GM12878 (cell line): ENCODE measurements around the gene CLEC4E. TPM values are rescaled to one million over a fixed set of nuclear protein-coding genes. Genes with fewer than 3 reads are reported as not detected.

Experiments
- ATAC-seq: fragments of 200-7000 bp; cut with Tn5 transposase; 3 replicates; pipeline ENCODE4 v1.9.1; 2020; ENCODE audit warnings: mild to moderate bottlenecking, moderate library complexity
- BruUV-seq: library from RNA; stranded (reverse); fragments of 400-500 nt; replicated peaks from 2 replicates; lab custom pipeline; 2021; lab: Mats Ljungman, UMichigan
- CTCF ChIA-PET: fragments of 300-600 bp; sonication (Branson Sonifier 250); formaldehyde crosslinking; extraction: SDS; loops from one replicate; lab custom pipeline; 2021; ENCODE audit warnings: inconsistent platforms; lab: Yijun Ruan, JAX
- POLR2A ChIA-PET: fragments of 350-600 bp; formaldehyde crosslinking; extraction: SDS; loops from one replicate; lab custom pipeline; 2021; ENCODE audit warnings: inconsistent platforms; lab: Charles Lee
- RAD21 ChIA-PET: fragments of 300-600 bp; sonication (Branson Sonifier 250); formaldehyde crosslinking; loops from one replicate; lab custom pipeline; 2023; ENCODE audit warnings: antibody characterized with exemption; ENCODE audit not compliant: unreplicated experiment; lab: Charles Lee
- SMC1A ChIA-PET: fragments of 300-600 bp; sonication (Branson Sonifier 250); formaldehyde crosslinking; loops from one replicate; lab custom pipeline; 2023; ENCODE audit not compliant: unreplicated experiment, uncharacterized antibody; lab: Charles Lee
- DNase-seq: peaks from one replicate; pipeline ENCODE4 v3.0.0-alpha.2; 2011; ENCODE audit warnings: low read depth, low spot score
- FAIRE-seq: peaks from 3 replicates; lab custom pipeline; 2011; peaks lifted over from hg19 to GRCh38; lab: Jason Lieb, UNC
- H2AFZ ChIP-seq: 2 replicates; pipeline ENCODE4 v1.6.0; 2011; ENCODE audit warnings: low read depth, low read length, control low read depth; ENCODE audit not compliant: control insufficient read depth
- H3K27ac ChIP-seq: 2 replicates; pipeline ENCODE4 v1.5.1; 2011; ENCODE audit warnings: control low read depth; ENCODE audit not compliant: control insufficient read depth, insufficient read depth
- H3K27me3 ChIP-seq, 2 experiments: replicated peaks in 1 of 2; 2 replicates each; pipeline versions ENCODE4 v1.6.0 to v1.6.1; 2011; ENCODE audit warnings: low read length in 1 of 2; ENCODE audit not compliant: control insufficient read depth in 2 of 2, insufficient read depth in 2 of 2
- H3K36me3 ChIP-seq, 2 experiments: 2 replicates each; pipeline ENCODE4 v1.5.1; 2011; ENCODE audit warnings: low read length in 1 of 2; ENCODE audit not compliant: control insufficient read depth in 2 of 2, insufficient read depth in 2 of 2
- H3K4me1 ChIP-seq: 2 replicates; pipeline ENCODE4 v1.6.1; 2011; ENCODE audit warnings: mild to moderate bottlenecking, low read length, moderate library complexity, mixed read lengths; ENCODE audit not compliant: control insufficient read depth, insufficient read depth
- H3K4me2 ChIP-seq: 2 replicates; pipeline ENCODE4 v1.6.0; 2011; ENCODE audit warnings: control low read depth; ENCODE audit not compliant: control insufficient read depth, insufficient read depth
- H3K4me3 ChIP-seq: fragments of 200-600 bp; sonication (generic); 2 replicates; pipeline ENCODE4 v1.5.1; 2016
- H3K79me2 ChIP-seq: 2 replicates; pipeline ENCODE4 v1.6.0; 2011; ENCODE audit warnings: low read length; ENCODE audit not compliant: control insufficient read depth, insufficient read depth
- H3K9ac ChIP-seq: 2 replicates; pipeline ENCODE4 v1.8.0; 2011; ENCODE audit warnings: low read length, control low read depth, mixed read lengths; ENCODE audit not compliant: control insufficient read depth, insufficient read depth
- H3K9me3 ChIP-seq: replicated peaks from 3 replicates; pipeline ENCODE4 v1.5.1; 2011; ENCODE audit warnings: mild to moderate bottlenecking, low read length; ENCODE audit not compliant: control insufficient read depth, insufficient read depth
- H4K20me1 ChIP-seq: 2 replicates; pipeline ENCODE4 v1.6.0; 2011; ENCODE audit not compliant: control insufficient read depth, insufficient read depth
- ATF3 ChIP-seq: IDR thresholded peaks from 2 replicates; pipeline ENCODE4 v1.6.1; 2011; ENCODE audit warnings: low read depth, mild to moderate bottlenecking, low read length, moderate library complexity, borderline replicate concordance; ENCODE audit errors: extremely low read depth
- FOXM1 ChIP-seq: IDR thresholded peaks from 2 replicates; pipeline ENCODE4 v1.6.1; 2012; ENCODE audit warnings: low read depth, mild to moderate bottlenecking, inconsistent platforms, low read length, moderate library complexity
- PAX8 ChIP-seq: fragments of 450-650 bp; IDR thresholded peaks from 2 replicates; pipeline ENCODE4 v1.6.1; 2017; ENCODE audit warnings: mild to moderate bottlenecking, moderate library complexity
- ZNF384 ChIP-seq: IDR thresholded peaks from 2 replicates; pipeline ENCODE4 v1.6.1; 2012; ENCODE audit warnings: low read depth, mild to moderate bottlenecking, low read length, improper control_type of control experiment, borderline replicate concordance
- WGBS: methylation state at CpG from one replicate; pipeline ENCODE4 v1.1.6; 2016; ENCODE audit warnings: low lambda C conversion rate; ENCODE audit not compliant: insufficient replicate concordance, insufficient coverage; ENCODE audit errors: missing lambda C conversion rate; 5-methylcytosine and 5-hydroxymethylcytosine counted together
- in situ Hi-C: fragments of 300-500 bp; cut with MboI; formaldehyde crosslinking; loops from 9 replicates; pipeline ENCODE4 v1.14.3; 2018; ENCODE audit warnings: mixed read lengths
- intact Hi-C: fragments of 100-400 bp; cut with micrococcal nuclease; formaldehyde crosslinking; loops from one replicate; pipeline ENCODE4 v1.14.2; 2022; ENCODE audit not compliant: unreplicated experiment
- polyA plus RNA-seq, 11 experiments: library from polyadenylated mRNA; depleted of rRNA in 4 of 11; unstranded in 6 of 11; stranded (reverse) in 5 of 11; fragments of >200 nt; fragmentation: Nextera tagmentation in 4 of 11; fragmentation: Illumina TruSeq in 1 of 11; extraction: Ambion mirVana in 4 of 11; extraction: Trizol in 1 of 11; gene quantifications; 1 replicate in 1 of 11; 2 replicates in 10 of 11; pipeline versions ENCODE4 v1.2.1 to v1.2.3, GENCODE V29; 2011 to 2016; ENCODE audit warnings: inconsistent platforms in 2 of 11, missing spikeins in 2 of 11, low read depth in 1 of 11
- total RNA-seq, 4 experiments: library from RNA; depleted of rRNA in 3 of 4; stranded (reverse); fragments of >200 nt in 3 of 4; fragmentation: Illumina TruSeq in 1 of 4; extraction: Trizol in 1 of 4; gene quantifications; 2 replicates each; pipeline versions ENCODE4 v1.2.1 to v1.2.3, GENCODE V29; 2013 to 2021
- TF ChIP-seq, protein P1 (sequence below): fragments of 450-650 bp; conservative IDR thresholded peaks from 2 replicates; pipeline ENCODE4 v1.6.1; 2017; ENCODE audit warnings: mild to moderate bottlenecking, moderate library complexity
- TF ChIP-seq, protein P2 (sequence below): fragments of 450-650 bp; IDR thresholded peaks from 2 replicates; pipeline ENCODE4 v1.6.1; 2018; ENCODE audit warnings: borderline replicate concordance, mild to moderate bottlenecking; ENCODE audit not compliant: partially characterized antibody

The CLEC4E gene
- total and polyA plus RNA-seq, 10 of the 15 experiments (the other 5 are each of a cell fraction or from before 2014, with no cell fraction given) = not detected

GRCh38 chr12:8561011-8561410 lies 20.3 kb upstream of the CLEC4E start:
- Histone ChIP-seq H3K79me2 (no peaks in the 10 kb centered on the region), H3K4me1 (no peaks in the 10 kb centered on the region), H3K4me2 (no peak overlapping the region), H3K9me3 (no peaks in the 10 kb centered on the region; the same call in 2 of the 3 replicates), H3K4me3 (no peak overlapping the region), H4K20me1 (no peaks in the 10 kb centered on the region), H3K36me3 (no peaks in the 10 kb centered on the region), H2AFZ (no peak overlapping the region), H3K27ac (no peak overlapping the region), H3K9ac (no peak overlapping the region), H3K27me3 (no peaks in the 10 kb centered on the region)
- ChIA-PET CTCF (no interaction called here), POLR2A (no interaction called here), RAD21 (no interaction called here), SMC1A (interaction anchor here (0.6 to 1.1 kb wide), 2 partner anchors 17 to 297 kb away, joined by 3 read pairs; no protein-coding TSS in a partner anchor)
- no peak for TF ChIP-seq ZNF384
- TF ChIP-seq, protein P1, sequence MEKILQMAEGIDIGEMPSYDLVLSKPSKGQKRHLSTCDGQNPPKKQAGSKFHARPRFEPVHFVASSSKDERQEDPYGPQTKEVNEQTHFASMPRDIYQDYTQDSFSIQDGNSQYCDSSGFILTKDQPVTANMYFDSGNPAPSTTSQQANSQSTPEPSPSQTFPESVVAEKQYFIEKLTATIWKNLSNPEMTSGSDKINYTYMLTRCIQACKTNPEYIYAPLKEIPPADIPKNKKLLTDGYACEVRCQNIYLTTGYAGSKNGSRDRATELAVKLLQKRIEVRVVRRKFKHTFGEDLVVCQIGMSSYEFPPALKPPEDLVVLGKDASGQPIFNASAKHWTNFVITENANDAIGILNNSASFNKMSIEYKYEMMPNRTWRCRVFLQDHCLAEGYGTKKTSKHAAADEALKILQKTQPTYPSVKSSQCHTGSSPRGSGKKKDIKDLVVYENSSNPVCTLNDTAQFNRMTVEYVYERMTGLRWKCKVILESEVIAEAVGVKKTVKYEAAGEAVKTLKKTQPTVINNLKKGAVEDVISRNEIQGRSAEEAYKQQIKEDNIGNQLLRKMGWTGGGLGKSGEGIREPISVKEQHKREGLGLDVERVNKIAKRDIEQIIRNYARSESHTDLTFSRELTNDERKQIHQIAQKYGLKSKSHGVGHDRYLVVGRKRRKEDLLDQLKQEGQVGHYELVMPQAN = no peak
- FAIRE-seq = no peak
- ATAC-seq = no peak
- BruUV-seq = no TSS peak
- intact Hi-C loops (no loop called here), in situ Hi-C loops (no loop called here)
- 52% methylated on average over 4 of the region's 4 CpGs for whole genome bisulfite sequencing
- no peak for DNase-seq

DNA sequence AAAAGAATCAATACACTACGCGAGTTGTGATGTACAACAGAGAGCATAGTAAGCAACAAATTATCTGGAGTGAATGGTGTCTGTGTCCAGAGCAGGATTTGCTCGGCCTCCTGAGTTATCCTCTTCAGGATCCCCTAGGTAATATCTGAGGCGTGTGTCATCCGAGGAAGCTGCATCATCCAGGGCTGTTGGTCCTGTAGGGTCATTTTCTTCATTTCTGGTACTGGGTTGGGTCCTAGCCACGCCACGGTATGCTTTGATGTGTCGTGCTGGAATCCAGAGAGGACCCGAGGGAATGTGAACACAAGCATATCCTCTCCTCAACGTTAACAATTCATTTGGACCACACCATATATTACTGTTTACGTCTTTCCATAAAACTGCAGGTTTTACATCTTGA lies 19.0 kb upstream of the CLEC4E start:
- ChIA-PET CTCF (interaction anchor here (1.1 kb wide), 1 partner anchor 15 kb away, joined by 4 read pairs; no protein-coding TSS in a partner anchor), RAD21 (no interaction called here), POLR2A (no interaction called here), SMC1A (no interaction called here)
- Histone ChIP-seq H3K27me3 (no peaks in the 10 kb centered on the region), H3K4me2 (no peak overlapping the region), H3K9ac (no peak overlapping the region), H3K27ac (no peak overlapping the region), H4K20me1 (no peaks in the 10 kb centered on the region), H3K4me1 (no peaks in the 10 kb centered on the region), H3K79me2 (no peaks in the 10 kb centered on the region), H3K9me3 (no peaks in the 10 kb centered on the region; the same call in 2 of the 3 replicates), H3K4me3 (no peak overlapping the region), H3K36me3 (no peaks in the 10 kb centered on the region), H2AFZ (no peak overlapping the region)
- WGBS = 40% methylated on average over 11 of the region's 11 CpGs
- ATAC-seq = no peak
- intact Hi-C loops (no loop called here), in situ Hi-C loops (no loop called here)
- no peak for DNase-seq
- TF ChIP-seq, protein P2, sequence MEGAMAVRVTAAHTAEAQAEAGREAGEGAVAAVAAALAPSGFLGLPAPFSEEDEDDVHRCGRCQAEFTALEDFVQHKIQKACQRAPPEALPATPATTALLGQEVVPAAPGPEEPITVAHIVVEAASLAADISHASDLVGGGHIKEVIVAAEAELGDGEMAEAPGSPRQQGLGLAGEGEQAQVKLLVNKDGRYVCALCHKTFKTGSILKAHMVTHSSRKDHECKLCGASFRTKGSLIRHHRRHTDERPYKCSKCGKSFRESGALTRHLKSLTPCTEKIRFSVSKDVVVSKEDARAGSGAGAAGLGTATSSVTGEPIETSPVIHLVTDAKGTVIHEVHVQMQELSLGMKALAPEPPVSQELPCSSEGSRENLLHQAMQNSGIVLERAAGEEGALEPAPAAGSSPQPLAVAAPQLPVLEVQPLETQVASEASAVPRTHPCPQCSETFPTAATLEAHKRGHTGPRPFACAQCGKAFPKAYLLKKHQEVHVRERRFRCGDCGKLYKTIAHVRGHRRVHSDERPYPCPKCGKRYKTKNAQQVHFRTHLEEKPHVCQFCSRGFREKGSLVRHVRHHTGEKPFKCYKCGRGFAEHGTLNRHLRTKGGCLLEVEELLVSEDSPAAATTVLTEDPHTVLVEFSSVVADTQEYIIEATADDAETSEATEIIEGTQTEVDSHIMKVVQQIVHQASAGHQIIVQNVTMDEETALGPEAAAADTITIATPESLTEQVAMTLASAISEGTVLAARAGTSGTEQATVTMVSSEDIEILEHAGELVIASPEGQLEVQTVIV = no peak
- TF ChIP-seq PAX8 = no peak
- TF ChIP-seq ATF3 = no peak
- no peak for TF ChIP-seq FOXM1
- no peak for FAIRE-seq
- BruUV-seq = no TSS peak
